CD8-positive, alpha-beta memory T cell (primary cell): ENCODE data around the gene FAAP20. TPM values are rescaled to one million over a fixed set of nuclear protein-coding genes. Genes with fewer than 3 reads are reported as not detected.

Source experiments
- CTCF ChIA-PET: fragments of 350-600 bp; sonication (Branson Sonifier 250); formaldehyde crosslinking; loops from one replicate; lab custom pipeline; 2021; ENCODE audit warnings: antibody characterized with exemption; lab: Charles Lee
- POLR2A ChIA-PET: fragments of 350-600 bp; sonication (Branson Sonifier 250); formaldehyde crosslinking; loops from one replicate; lab custom pipeline; 2021; ENCODE audit warnings: antibody characterized with exemption; lab: Charles Lee
- DNase-seq, 5 donors: peaks; one replicate each; pipeline versions ENCODE4 v3.0.0 to v3.0.0-alpha.2; 2020 to 2022; ENCODE audit warnings: mixed read lengths in 1 of 5
- H3K27ac ChIP-seq: one replicate; pipeline ENCODE4 v1.7.0; 2013; ENCODE audit warnings: low read depth, mild to moderate bottlenecking, low read length, moderate library complexity
- H3K27me3 ChIP-seq: 2 replicates; pipeline ENCODE4 v1.7.0; 2013; ENCODE audit warnings: low read length, mild to moderate bottlenecking; ENCODE audit not compliant: insufficient read depth, poor library complexity, severe bottlenecking
- H3K36me3 ChIP-seq: 2 replicates; pipeline ENCODE4 v1.7.0; 2013; ENCODE audit warnings: mild to moderate bottlenecking, low read length, moderate library complexity; ENCODE audit not compliant: insufficient read depth
- H3K4me1 ChIP-seq: 2 replicates; pipeline ENCODE4 v1.7.0; 2013; ENCODE audit warnings: mild to moderate bottlenecking, low read length, moderate library complexity; ENCODE audit not compliant: insufficient read depth
- H3K4me3 ChIP-seq: 2 replicates; pipeline ENCODE4 v1.7.0; 2013; ENCODE audit warnings: mild to moderate bottlenecking, low read length
- H3K9me3 ChIP-seq: 2 replicates; pipeline ENCODE4 v1.7.0; 2013; ENCODE audit warnings: mild to moderate bottlenecking, low read length
- H3K27ac Mint-ChIP-seq, 8 donors: one replicate each; pipeline ENCODE4 v1.8.0; 2020 to 2021; ENCODE audit warnings: mixed read lengths in 8 of 8, mild to moderate bottlenecking in 6 of 8, inconsistent platforms in 3 of 8, moderate library complexity in 3 of 8
- H3K27me3 Mint-ChIP-seq, 2 donors: one replicate each; pipeline ENCODE4 v1.8.0; 2020 to 2021; ENCODE audit warnings: mixed read lengths in 2 of 2, mild to moderate bottlenecking in 1 of 2, moderate library complexity in 1 of 2
- H3K36me3 Mint-ChIP-seq, 3 donors: one replicate each; pipeline ENCODE4 v1.8.0; 2020 to 2021; ENCODE audit warnings: mixed read lengths in 3 of 3, inconsistent platforms in 1 of 3, mild to moderate bottlenecking in 1 of 3
- H3K4me1 Mint-ChIP-seq, 3 donors: one replicate each; pipeline ENCODE4 v1.8.0; 2020 to 2021; ENCODE audit warnings: mixed read lengths in 3 of 3, inconsistent platforms in 1 of 3, mild to moderate bottlenecking in 1 of 3
- H3K4me3 Mint-ChIP-seq, 7 donors: one replicate each; pipeline ENCODE4 v1.8.0; 2020 to 2021; ENCODE audit warnings: mixed read lengths in 7 of 7, mild to moderate bottlenecking in 6 of 7, moderate library complexity in 4 of 7, inconsistent platforms in 2 of 7
- H3K9me3 Mint-ChIP-seq, 5 donors: one replicate each; pipeline ENCODE4 v1.8.0; 2020 to 2022; ENCODE audit warnings: mixed read lengths in 5 of 5, mild to moderate bottlenecking in 3 of 5, moderate library complexity in 2 of 5, inconsistent platforms in 1 of 5
- polyA plus RNA-seq: library from polyadenylated mRNA; unstranded; fragments of 300-500 nt; fragmentation: Illumina TruSeq; gene quantifications from one replicate; pipeline ENCODE4 v1.2.3, GENCODE V29; 2021
- total RNA-seq, 2 experiments: library from RNA; stranded (reverse); gene quantifications; one replicate each; pipeline ENCODE4 v1.2.3, GENCODE V29; 2021

The FAAP20 gene
- total and polyA plus RNA-seq, 3 experiments from 2014 or later = 65.0 to 72.5 (median 66.4) TPM

GRCh38 chr1:2212532-2213491, 18.2 kb upstream of the FAAP20 start:
- CTCF ChIA-PET = interaction anchor here (1.3 to 1.6 kb wide), 2 partner anchors 10 to 13 kb away, joined by 4 read pairs; no protein-coding TSS in a partner anchor
- H3K9me3 ChIP-seq = no peaks in the 10 kb centered on the region
- Mint-ChIP-seq H3K4me3 (peak overlapping the region in 6 of 7 donors; percentile 32 to 62 (median 52)), H3K27ac (peak overlapping the region in 4 of 8 donors; percentile 12 to 71 (median 52)), H3K9me3 (no peaks in the 10 kb centered on the region), H3K4me1 (peaks cover 0 to 9% (median 0%) of the 10 kb centered on the region in 3 donors), H3K36me3 (no peaks in the 10 kb centered on the region), H3K27me3 (no peaks in the 10 kb centered on the region)
- H3K4me1 ChIP-seq = peaks cover 15% of the 10 kb centered on the region
- H3K4me3 ChIP-seq = peak overlapping the region; percentile 36
- DNase-seq = peak in 4 of 5 donors; percentile 48 to 82 (median 67)
- no peaks in the 10 kb centered on the region for H3K27me3 ChIP-seq
- no peaks in the 10 kb centered on the region for H3K36me3 ChIP-seq
- POLR2A ChIA-PET = interaction anchor here (0.8 kb wide), 1 partner anchor 15 kb away, joined by 5 read pairs; the partner anchor contains the start of gene SKI
- H3K27ac ChIP-seq = peak overlapping the region; percentile 53

GRCh38 chr1:2212274-2212531, 17.6 kb upstream of the FAAP20 start:
- Mint-ChIP-seq H3K27ac (peak overlapping the region in 2 of 8 donors; percentile 29 to 71), H3K4me3 (peak overlapping the region in 1 of 7 donors; percentile 55), H3K36me3 (no peaks in the 10 kb centered on the region), H3K9me3 (no peaks in the 10 kb centered on the region), H3K4me1 (peaks cover 0 to 9% (median 0%) of the 10 kb centered on the region in 3 donors), H3K27me3 (no peaks in the 10 kb centered on the region)
- no peak for DNase-seq
- no peaks in the 10 kb centered on the region for H3K27me3 ChIP-seq
- H3K4me1 ChIP-seq = peaks cover 15% of the 10 kb centered on the region
- CTCF ChIA-PET = interaction anchor here (1.3 to 1.6 kb wide), 2 partner anchors 9 to 13 kb away, joined by 4 read pairs; no protein-coding TSS in a partner anchor
- H3K27ac ChIP-seq = no peak overlapping the region
- POLR2A ChIA-PET = no interaction called here
- H3K9me3 ChIP-seq = no peaks in the 10 kb centered on the region
- H3K36me3 ChIP-seq = no peaks in the 10 kb centered on the region
- H3K4me3 ChIP-seq = no peak overlapping the region

GRCh38 chr1:2210786-2211185, 16.2 kb upstream of the FAAP20 start:
- peaks cover 0 to 12% (median 0%) of the 10 kb centered on the region in 3 donors for H3K4me1 Mint-ChIP-seq
- Histone ChIP-seq H3K9me3 (no peaks in the 10 kb centered on the region), H3K27ac (no peak overlapping the region), H3K27me3 (no peaks in the 10 kb centered on the region), H3K36me3 (no peaks in the 10 kb centered on the region), H3K4me3 (no peak overlapping the region), H3K4me1 (peaks cover 20% of the 10 kb centered on the region)
- H3K27me3 Mint-ChIP-seq = no peaks in the 10 kb centered on the region
- POLR2A ChIA-PET = no interaction called here
- CTCF ChIA-PET = no interaction called here
- H3K9me3 Mint-ChIP-seq = no peaks in the 10 kb centered on the region
- DNase-seq = no peak
- no peak overlapping the region for H3K27ac Mint-ChIP-seq
- no peak overlapping the region for H3K4me3 Mint-ChIP-seq
- no peaks in the 10 kb centered on the region for H3K36me3 Mint-ChIP-seq

- POLR2A ChIA-PET = no interaction called here
- Histone ChIP-seq H3K9me3 (no peaks in the 10 kb centered on the region), H3K4me1 (peaks cover 24% of the 10 kb centered on the region), H3K4me3 (no peak overlapping the region), H3K27ac (no peak overlapping the region), H3K27me3 (no peaks in the 10 kb centered on the region), H3K36me3 (no peaks in the 10 kb centered on the region)
- H3K9me3 Mint-ChIP-seq = no peaks in the 10 kb centered on the region
- no peak for DNase-seq
- H3K4me1 Mint-ChIP-seq = peaks cover 0 to 12% (median 0%) of the 10 kb centered on the region in 3 donors
- no peaks in the 10 kb centered on the region for H3K36me3 Mint-ChIP-seq
- CTCF ChIA-PET = interaction anchor here (1.8 kb wide), 1 partner anchor 11 kb away, joined by 3 read pairs; no protein-coding TSS in a partner anchor
- H3K27me3 Mint-ChIP-seq = no peaks in the 10 kb centered on the region
- peak overlapping the region in 1 of 8 donors; percentile 47 for H3K27ac Mint-ChIP-seq
- H3K4me3 Mint-ChIP-seq = peak overlapping the region in 1 of 7 donors; percentile 27
These were observed 15.6 kb upstream of the FAAP20 start for GRCh38 chr1:2210084-2210653.

GRCh38 chr1:2209400-2210083, 15.0 kb upstream of the FAAP20 start:
- H3K27me3 Mint-ChIP-seq = no peaks in the 10 kb centered on the region
- H3K4me1 ChIP-seq = peaks cover 24% of the 10 kb centered on the region
- POLR2A ChIA-PET = no interaction called here
- H3K36me3 ChIP-seq = no peaks in the 10 kb centered on the region
- no peaks in the 10 kb centered on the region for H3K9me3 ChIP-seq
- no peak overlapping the region for H3K4me3 ChIP-seq
- H3K27ac ChIP-seq = no peak overlapping the region
- H3K4me1 Mint-ChIP-seq = peaks cover 0 to 12% (median 0%) of the 10 kb centered on the region in 3 donors
- no peaks in the 10 kb centered on the region for H3K9me3 Mint-ChIP-seq
- DNase-seq = no peak
- H3K4me3 Mint-ChIP-seq = peak overlapping the region in 3 of 7 donors; percentile 25 to 51 (median 27)
- no peaks in the 10 kb centered on the region for H3K36me3 Mint-ChIP-seq
- CTCF ChIA-PET = interaction anchor here (1.8 kb wide), 1 partner anchor 11 kb away, joined by 3 read pairs; no protein-coding TSS in a partner anchor
- H3K27me3 ChIP-seq = no peaks in the 10 kb centered on the region
- H3K27ac Mint-ChIP-seq = no peak overlapping the region

GRCh38 chr1:2208309-2209239, 14.0 kb upstream of the FAAP20 start:
- H3K27ac ChIP-seq = no peak overlapping the region
- H3K36me3 ChIP-seq = no peaks in the 10 kb centered on the region
- no peaks in the 10 kb centered on the region for H3K9me3 ChIP-seq
- ChIA-PET POLR2A (interaction anchor here (0.6 to 1.0 kb wide), 3 partner anchors 16 to 289 kb away, joined by 3 to 4 read pairs (median 3); partner anchors contain the start of gene SKI), CTCF (interaction anchor here (1.8 kb wide), 1 partner anchor 10 kb away, joined by 3 read pairs; no protein-coding TSS in a partner anchor)
- peak overlapping the region in 2 of 7 donors; percentile 25 to 51 for H3K4me3 Mint-ChIP-seq
- H3K4me1 ChIP-seq = peaks cover 24% of the 10 kb centered on the region
- no peaks in the 10 kb centered on the region for H3K27me3 Mint-ChIP-seq
- H3K36me3 Mint-ChIP-seq = no peaks in the 10 kb centered on the region
- DNase-seq = no peak
- H3K9me3 Mint-ChIP-seq = no peaks in the 10 kb centered on the region
- peaks cover 0 to 12% (median 0%) of the 10 kb centered on the region in 3 donors for H3K4me1 Mint-ChIP-seq
- peak overlapping the region in 1 of 8 donors; percentile 77 for H3K27ac Mint-ChIP-seq
- H3K4me3 ChIP-seq = no peak overlapping the region
- no peaks in the 10 kb centered on the region for H3K27me3 ChIP-seq
